Bone marrow (tissue), 2 donors: Measurements from ENCODE around the gene PRKCZ.

Experiments used
- DNase-seq, 2 donors: peaks; one replicate each; lab custom pipeline; 2025; lab: John Stamatoyannopoulos, UW

PRKCZ gene

DNA sequence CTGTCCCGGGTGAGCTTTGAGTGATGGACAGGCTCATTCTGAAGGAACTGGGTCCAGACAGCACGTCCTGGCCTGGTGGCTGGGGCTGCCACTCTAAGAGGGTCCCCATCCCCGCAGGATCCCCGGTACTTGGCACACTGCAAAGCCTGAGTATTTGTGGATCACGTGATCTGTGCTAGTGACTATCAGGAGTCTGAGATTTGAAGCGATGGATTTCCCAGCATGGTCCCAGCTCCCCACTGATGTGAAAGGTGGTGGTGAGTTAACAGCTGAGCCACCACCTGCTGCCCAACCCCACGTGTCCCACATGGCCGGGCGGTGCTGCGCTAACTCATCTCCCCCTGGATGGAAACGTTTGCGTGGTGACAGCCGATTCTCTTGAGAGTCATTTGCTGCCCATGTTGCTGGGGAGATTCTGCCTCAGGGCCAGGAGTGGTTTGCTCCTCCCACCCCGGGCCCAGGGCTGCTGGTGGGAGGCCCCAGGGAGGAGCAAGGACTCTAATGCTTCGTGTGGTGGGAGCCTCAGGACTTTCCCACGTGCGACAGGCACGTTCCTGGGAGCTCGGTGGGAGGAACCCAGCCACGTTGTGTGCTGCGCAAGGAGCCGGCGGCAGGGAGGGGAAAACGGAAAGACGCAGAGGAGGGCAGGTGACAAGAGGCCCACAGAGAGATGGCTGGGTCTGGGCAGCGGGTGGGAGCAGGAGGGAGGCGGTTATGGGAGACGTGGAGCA lies 129.2 kb downstream of the PRKCZ start:
- DNase-seq: no peak

DNA sequence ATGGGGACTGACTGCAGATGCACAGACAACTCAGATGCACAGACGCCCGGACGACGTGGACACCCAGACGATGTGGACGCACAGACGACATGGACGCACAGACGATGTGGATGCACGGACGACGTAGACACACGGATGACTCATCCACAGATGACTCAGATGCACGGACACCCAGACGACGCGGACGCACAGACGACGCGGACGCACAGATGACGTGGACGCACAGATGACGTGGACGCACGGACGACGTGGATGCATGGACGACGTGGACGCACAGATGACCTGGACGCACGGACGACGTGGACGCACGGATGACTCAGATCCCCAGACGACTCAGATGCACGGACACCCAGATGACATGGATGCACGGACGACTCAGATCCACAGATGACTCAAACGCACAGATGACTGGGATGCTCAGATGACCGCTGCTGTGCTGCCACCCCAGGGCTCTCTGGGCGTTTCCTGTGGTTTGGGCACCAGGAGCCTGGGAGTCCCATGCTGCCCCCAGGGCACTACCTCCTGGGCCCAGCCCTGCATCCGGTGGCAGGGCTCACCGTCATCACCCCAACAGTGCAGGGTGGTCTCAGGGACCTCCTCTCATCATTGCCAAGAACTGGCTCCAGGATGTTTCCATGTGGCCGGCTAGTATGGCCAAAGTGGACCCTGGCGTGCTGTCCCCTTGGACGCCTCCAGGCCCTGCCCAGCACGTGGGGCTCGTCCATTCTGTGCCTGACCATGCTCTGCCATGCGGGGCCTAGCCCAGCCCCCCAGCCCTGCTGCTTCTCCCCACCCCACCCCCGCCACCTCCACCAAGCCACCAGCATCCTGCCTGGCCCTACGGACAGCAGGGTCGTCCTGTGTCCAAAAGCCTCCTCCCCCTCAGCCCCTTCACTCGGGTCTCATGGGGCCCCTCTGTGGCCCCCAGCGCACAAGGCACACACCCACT lies 130.4 kb downstream of the PRKCZ start:
- DNase-seq: peak in 1 of 2 donors; percentile 7

DNA sequence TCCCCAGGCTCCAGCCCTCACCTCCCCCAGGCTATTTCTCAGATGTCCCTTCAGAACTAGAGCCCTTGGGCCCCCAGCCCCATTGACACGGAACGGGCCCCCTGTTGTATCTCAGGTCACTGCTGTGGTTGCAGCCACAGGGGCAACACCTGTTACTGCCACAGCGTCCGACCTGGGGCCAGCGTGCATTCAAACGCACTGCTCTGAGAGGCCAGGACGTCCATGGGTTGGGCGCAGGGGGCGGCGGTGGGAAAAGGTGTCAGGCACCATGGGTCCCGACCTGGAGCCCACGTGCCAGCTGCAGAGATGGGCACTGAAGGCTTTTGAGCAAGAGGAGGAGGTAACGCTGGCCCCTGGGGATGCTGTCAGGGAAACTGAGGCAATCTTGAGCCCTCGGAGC lies 131.1 kb downstream of the PRKCZ start:
- no peak for DNase-seq

- no peak for DNase-seq
These were observed 131.5 kb downstream of the PRKCZ start for GRCh38 chr1:2181752-2182151.

GRCh38 chr1:2182376-2182775 lies 132.2 kb downstream of the PRKCZ start:
- no peak for DNase-seq

- no peak for DNase-seq
These were observed 133.7 kb downstream of the PRKCZ start for GRCh38 chr1:2183937-2184334.

GRCh38 chr1:2184531-2184930 lies 134.3 kb downstream of the PRKCZ start:
- DNase-seq: no peak

DNA sequence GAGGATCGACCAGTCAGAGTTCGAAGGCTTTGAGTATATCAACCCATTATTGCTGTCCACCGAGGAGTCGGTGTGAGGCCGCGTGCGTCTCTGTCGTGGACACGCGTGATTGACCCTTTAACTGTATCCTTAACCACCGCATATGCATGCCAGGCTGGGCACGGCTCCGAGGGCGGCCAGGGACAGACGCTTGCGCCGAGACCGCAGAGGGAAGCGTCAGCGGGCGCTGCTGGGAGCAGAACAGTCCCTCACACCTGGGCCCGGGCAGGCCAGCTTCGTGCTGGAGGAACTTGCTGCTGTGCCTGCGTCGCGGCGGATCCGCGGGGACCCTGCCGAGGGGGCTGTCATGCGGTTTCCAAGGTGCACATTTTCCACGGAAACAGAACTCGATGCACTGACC lies 134.7 kb downstream of the PRKCZ start:
- DNase-seq: no peak

GRCh38 chr1:2185880-2186855 lies 136.0 kb downstream of the PRKCZ start:
- no peak for DNase-seq

DNA sequence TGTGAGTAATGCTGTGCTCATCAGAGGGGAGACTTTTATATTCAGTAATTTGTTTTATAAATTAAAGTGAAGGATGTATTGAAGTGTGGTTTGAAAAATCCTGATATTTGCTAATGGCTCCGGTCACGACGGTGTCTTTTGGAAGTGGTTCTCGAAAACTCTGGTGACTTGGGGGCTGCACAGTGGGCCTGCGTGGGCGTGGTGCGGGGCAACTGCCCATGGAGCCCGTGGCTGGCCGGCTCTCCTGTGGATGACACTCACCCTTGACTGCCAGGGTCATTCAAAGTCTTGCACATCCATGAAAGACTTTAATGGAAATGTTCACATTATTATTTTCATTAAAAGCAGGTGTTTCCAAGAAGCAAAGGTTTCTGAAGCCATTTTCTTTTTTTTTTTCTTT lies 136.7 kb downstream of the PRKCZ start:
- DNase-seq: no peak

DNA sequence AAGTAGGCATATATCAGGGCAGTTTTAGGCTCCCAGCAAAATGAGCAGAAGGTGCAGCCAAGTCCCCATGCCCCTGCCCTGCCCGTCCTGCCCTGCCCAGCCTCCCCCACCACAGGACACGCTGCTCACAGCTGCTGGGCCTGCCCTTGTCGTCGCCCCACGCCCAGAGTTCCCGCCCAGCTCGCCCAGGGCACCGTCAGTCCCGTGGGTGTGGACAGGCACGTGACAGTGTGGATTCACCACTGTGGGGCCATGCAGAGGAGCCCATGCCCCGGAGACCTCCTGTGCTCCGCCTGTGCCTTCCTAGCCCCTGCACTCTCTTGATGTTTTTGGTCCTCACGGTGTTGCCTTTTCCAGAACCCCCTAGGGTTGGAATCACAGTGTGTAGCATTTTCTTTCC lies 137.4 kb downstream of the PRKCZ start:
- DNase-seq: no peak

DNA sequence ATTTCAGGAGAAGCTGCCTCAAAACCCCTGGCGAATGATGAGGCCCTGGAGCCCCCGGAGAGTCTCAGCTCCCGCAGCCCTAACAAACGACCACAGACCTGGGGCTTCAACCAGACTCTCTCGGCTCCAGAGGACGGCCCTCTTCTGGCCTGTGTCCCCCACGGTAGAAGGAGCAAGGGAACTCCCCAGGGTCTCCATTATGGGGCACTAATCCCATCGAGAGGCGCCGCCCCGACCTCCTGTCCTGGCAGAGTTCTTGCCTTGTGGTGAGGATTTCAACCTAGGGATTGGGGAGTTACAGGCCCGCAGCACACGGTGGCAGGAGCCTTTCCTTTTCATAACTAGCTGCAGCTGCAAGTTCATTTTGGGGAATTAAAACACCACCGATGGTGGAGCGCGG lies 138.1 kb downstream of the PRKCZ start:
- DNase-seq: no peak

GRCh38 chr1:2189459-2190425 lies 139.5 kb downstream of the PRKCZ start:
- no peak for DNase-seq

DNA sequence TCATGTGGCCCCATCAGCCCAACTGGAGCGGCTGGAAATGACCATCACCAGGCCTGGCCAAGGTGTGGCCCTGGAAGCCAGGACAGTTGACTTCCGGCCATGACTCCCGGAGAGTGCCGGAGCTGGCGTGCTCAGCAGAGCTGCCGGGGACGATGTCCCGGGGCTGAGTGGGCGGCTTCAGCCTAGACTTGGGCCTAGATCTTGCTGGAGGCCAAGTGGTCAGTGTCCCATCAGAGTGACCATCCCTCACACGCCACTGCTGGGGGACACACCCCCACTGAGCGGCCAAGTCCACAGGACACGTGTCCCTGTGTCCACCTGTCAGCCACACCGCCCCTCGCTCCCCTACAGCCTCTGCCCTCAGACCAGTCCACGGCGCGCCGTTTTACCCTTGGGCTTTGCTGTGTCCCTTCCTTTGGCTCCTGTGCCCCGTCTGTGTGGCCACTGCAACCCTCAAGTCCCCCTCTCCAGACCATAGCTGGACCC lies 140.3 kb downstream of the PRKCZ start:
- no peak for DNase-seq

DNA sequence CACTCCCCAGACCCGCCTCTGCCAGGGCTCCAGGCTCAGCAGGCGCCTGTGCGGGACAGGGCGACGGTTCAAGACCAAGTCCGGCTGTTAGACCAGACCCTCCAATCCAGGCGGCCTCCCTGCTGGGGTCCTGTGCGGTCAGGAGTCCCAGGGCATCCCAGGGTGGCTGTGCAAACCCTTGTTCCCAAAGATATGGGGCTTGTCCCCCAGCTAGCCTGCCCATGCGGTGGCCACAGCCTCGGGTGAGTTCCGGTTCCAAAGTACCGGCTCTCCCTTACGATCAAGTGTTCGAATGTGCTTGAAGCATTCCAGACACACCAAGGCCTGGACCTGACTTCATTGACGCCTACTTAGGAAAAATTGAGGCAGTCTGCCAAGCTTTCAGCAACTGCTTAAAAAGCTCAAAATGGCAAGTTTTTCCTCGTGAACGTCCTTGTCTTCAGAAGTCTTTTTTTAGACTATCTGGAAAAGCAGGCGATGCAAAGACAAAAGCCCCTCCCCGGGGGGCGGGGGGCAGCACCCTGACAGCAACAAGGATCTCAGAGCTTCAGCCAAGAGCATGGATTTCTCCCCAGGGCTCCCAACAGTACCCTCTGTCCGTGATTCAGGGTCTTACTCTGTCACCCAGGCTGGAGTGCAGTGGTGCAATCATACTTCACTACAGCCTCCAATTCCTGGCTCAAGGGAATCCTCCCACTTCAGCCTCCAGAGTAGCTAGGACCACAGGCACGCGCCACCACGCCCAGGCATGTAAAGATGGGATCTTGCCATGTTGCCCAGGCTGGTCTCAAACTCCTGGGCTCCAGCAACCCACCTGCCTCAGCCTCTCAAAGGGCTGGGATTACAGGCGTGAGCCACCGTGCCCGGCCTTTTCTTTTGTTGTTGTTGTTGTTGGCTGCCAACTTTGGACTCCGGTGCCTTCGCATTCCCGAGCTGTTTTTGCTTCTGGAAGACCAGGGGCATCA lies 142.1 kb downstream of the PRKCZ start:
- DNase-seq: no peak

DNA sequence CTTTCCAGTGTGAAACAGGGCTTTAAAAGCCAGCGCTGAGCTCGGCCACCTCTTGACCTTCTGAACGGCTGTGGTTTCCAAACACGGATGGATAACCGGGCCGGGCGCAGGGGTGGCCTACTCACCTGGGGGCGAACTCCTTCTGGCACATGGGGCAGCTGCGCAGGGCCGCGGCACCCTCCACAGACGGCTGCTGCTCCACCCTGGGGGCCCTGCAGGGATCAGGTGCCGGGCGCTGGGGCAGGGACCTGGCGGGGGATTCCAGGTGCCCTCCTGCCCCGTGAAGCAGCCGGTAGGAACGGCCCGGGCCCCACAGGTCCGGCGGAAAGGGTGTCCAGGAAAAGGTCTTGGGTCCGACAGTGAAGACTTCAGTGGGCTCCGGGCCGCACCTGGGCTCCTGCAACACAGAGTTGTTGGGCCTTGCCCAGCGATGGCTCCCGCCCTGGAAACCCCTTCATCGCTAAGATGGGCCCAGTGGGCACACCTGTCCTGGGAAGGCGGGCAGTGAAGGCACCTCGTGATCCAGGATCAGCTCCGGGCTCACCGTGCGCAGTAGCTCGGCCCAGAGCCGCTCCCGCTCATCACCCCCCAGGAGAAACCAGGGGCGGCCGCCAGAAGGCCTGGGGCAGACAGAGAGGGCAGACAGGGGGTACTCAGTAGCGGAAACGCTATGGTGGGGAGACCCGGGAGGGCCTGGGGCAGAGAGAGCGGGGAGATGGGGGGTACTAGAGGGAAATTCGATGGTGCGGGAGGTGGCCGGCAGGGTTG lies 143.5 kb downstream of the PRKCZ start:
- no peak for DNase-seq

GRCh38 chr1:2194319-2194897 lies 144.2 kb downstream of the PRKCZ start, which contains the start of gene FAAP20:
FAAP20 (minus strand) TSS chr1:2194772; CDS start chr1:2194749, 23 bp downstream.
- DNase-seq: peak in 1 of 2 donors; percentile 96
